HG02973 (cell line): ENCODE measurements around the gene NCS1.
"Not testable (repeated sequence)": the region's sequence is repeated elsewhere in the genome, so short reads cannot be mapped to it uniquely, and the experiment has no call there.

ENCODE experiments used
- ATAC-seq: cut with Tn5 transposase; IDR thresholded peaks from one replicate; pipeline ENCODE4 v1.9.1; 2021; ENCODE audit warnings: moderate library complexity; ENCODE audit not compliant: unreplicated experiment

The NCS1 gene

GRCh38 chr9:130235558-130236435 is 63.6 kb downstream of the NCS1 start:
- no peak for ATAC-seq

- no peak for ATAC-seq
Observed at GRCh38 chr9:130236436-130236985, 64.3 kb downstream of the NCS1 start.

GRCh38 chr9:130237076-130237475 is 64.9 kb downstream of the NCS1 start:
- no peak for ATAC-seq

GRCh38 chr9:130237763-130238524 is 65.7 kb downstream of the NCS1 start:
- ATAC-seq, result no peak

GRCh38 chr9:130239363-130239695 is 67.1 kb downstream of the NCS1 start:
- ATAC-seq, result no peak

GRCh38 chr9:130239741-130240241 is 67.6 kb downstream of the NCS1 start:
- ATAC-seq, result no peak

GRCh38 chr9:130240410-130241197 is 68.4 kb downstream of the NCS1 start:
- no peak for ATAC-seq

GRCh38 chr9:130241198-130241535 is 69.0 kb downstream of the NCS1 start:
- ATAC-seq, result no peak

GRCh38 chr9:130242270-130243014 is 70.2 kb downstream of the NCS1 start:
- no peak for ATAC-seq

- no peak for ATAC-seq
Observed at GRCh38 chr9:130243015-130243881, 71.0 kb downstream of the NCS1 start.

GRCh38 chr9:130243882-130244170 is 71.6 kb downstream of the NCS1 start:
- ATAC-seq, result no peak

GRCh38 chr9:130244548-130245165 is 72.5 kb downstream of the NCS1 start:
- ATAC-seq, result no peak

GRCh38 chr9:130245474-130245873 is 73.3 kb downstream of the NCS1 start:
- no peak for ATAC-seq

GRCh38 chr9:130246126-130246525 is 73.9 kb downstream of the NCS1 start:
- no peak for ATAC-seq

- no peak for ATAC-seq
Observed at GRCh38 chr9:130254747-130255630, 82.8 kb downstream of the NCS1 start.

GRCh38 chr9:130255631-130256134 is 83.5 kb downstream of the NCS1 start:
- no peak for ATAC-seq

- no peak for ATAC-seq
Observed at GRCh38 chr9:130256644-130257043, 84.4 kb downstream of the NCS1 start.

- not testable (repeated sequence) for ATAC-seq
Observed at GRCh38 chr9:130258137-130258536, 85.9 kb downstream of the NCS1 start.
